Lower leg skin (tissue), 3 donors: ENCODE data around the gene DNAJC13.

ENCODE experiments used
- POLR2A ChIP-seq, 2 donors: fragments of 450-650 bp; IDR thresholded peaks; one replicate each; pipeline ENCODE4 v1.6.1; 2016 to 2017; ENCODE audit warnings: antibody characterized with exemption in 2 of 2, mild to moderate bottlenecking in 1 of 2, moderate library complexity in 1 of 2
- TF ChIP-seq, protein P1 (sequence below), 3 donors: fragments of 450-650 bp; IDR thresholded peaks; one replicate each; pipeline ENCODE4 v1.5.1; 2016; ENCODE audit warnings: antibody characterized with exemption in 3 of 3, mild to moderate bottlenecking in 3 of 3, moderate library complexity in 2 of 3

DNA sequence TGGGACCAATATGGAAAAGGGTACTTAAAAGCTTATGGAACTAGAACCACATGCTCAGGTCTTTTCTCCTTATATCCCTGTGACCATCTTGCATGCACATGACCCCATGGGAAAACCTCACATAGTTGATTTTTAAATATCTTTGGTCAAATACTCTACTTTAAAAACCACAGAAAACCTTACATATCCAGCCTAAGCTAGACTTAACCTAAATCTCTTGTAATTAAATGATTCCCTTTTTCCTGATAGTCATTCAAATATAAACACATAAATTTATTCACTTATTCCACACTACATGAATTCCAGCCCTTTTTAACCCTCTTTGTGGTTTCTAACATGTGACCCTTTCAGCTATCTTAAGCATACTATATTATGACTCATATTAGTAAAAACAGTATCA is 46.8 kb downstream of the DNAJC13 start:
- TF ChIP-seq, protein P1, sequence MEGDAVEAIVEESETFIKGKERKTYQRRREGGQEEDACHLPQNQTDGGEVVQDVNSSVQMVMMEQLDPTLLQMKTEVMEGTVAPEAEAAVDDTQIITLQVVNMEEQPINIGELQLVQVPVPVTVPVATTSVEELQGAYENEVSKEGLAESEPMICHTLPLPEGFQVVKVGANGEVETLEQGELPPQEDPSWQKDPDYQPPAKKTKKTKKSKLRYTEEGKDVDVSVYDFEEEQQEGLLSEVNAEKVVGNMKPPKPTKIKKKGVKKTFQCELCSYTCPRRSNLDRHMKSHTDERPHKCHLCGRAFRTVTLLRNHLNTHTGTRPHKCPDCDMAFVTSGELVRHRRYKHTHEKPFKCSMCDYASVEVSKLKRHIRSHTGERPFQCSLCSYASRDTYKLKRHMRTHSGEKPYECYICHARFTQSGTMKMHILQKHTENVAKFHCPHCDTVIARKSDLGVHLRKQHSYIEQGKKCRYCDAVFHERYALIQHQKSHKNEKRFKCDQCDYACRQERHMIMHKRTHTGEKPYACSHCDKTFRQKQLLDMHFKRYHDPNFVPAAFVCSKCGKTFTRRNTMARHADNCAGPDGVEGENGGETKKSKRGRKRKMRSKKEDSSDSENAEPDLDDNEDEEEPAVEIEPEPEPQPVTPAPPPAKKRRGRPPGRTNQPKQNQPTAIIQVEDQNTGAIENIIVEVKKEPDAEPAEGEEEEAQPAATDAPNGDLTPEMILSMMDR (IDR thresholded peaks at IDR 0.05) = no peak
- TF ChIP-seq POLR2A (IDR thresholded peaks at IDR 0.05) = no peak
